ENCODE results near the gene AHCTF1.
"Not testable (repeated sequence)": the region's sequence is repeated elsewhere in the genome, so short reads cannot be mapped to it uniquely, and the experiment has no call there.

GRCh38 chr1:246850640-246851039 is 81.1 kb downstream of the AHCTF1 start:
- not testable (repeated sequence) for TF ChIP-seq CTCF (IDR thresholded peaks at IDR 0.05; ENCODE audit: low read depth, low read length); EZH2phosphoT487 (IDR thresholded peaks at IDR 0.05; ENCODE audit: low read depth)

All from OCI-LY3 (cell line).